Fibroblast of villous mesenchyme (primary cell): ENCODE measurements around the gene SLC35A5. TPM values are rescaled to one million over a fixed set of nuclear protein-coding genes. Genes with fewer than 3 reads are reported as not detected.

Experiments
- DNase-seq: peaks from one replicate; pipeline ENCODE4 v3.0.0-alpha.2; 2010; ENCODE audit warnings: low read depth
- H3K4me3 ChIP-seq: 2 replicates; pipeline ENCODE4 v1.5.1; 2011; ENCODE audit warnings: low read depth, mild to moderate bottlenecking, low read length
- total RNA-seq: library from RNA; depleted of rRNA; stranded (reverse); fragments of >200 nt; gene quantifications from 2 replicates; pipeline ENCODE4 v1.2.3, GENCODE V29; 2012
- TF ChIP-seq, protein P1 (sequence below): IDR thresholded peaks from 2 replicates; pipeline ENCODE4 v1.5.1; 2012; ENCODE audit warnings: low read depth, mild to moderate bottlenecking, low read length; ENCODE audit not compliant: insufficient read depth

The SLC35A5 gene
- total RNA-seq, 1 donor = 56.6 TPM

DNA sequence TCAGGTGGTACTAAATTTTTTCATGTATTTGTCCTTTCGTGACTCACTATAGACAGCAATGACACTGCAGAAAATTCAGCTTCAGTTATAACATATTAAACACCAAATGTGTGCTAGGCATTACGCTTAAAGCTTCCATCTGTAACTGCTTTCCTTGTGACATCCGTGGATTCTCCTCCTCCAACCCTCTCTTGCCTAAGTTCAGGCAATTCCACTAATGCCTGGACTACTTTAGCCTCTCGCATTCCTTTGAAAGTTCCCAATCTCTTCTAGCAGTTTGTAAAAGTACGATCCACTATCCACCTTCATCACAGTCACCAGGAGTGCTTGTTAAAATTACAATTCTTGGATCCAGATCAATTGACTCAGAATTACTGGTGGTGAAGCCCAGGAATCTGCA, 61.4 kb downstream of the SLC35A5 start:
- no peak for DNase-seq
- TF ChIP-seq, protein P1, sequence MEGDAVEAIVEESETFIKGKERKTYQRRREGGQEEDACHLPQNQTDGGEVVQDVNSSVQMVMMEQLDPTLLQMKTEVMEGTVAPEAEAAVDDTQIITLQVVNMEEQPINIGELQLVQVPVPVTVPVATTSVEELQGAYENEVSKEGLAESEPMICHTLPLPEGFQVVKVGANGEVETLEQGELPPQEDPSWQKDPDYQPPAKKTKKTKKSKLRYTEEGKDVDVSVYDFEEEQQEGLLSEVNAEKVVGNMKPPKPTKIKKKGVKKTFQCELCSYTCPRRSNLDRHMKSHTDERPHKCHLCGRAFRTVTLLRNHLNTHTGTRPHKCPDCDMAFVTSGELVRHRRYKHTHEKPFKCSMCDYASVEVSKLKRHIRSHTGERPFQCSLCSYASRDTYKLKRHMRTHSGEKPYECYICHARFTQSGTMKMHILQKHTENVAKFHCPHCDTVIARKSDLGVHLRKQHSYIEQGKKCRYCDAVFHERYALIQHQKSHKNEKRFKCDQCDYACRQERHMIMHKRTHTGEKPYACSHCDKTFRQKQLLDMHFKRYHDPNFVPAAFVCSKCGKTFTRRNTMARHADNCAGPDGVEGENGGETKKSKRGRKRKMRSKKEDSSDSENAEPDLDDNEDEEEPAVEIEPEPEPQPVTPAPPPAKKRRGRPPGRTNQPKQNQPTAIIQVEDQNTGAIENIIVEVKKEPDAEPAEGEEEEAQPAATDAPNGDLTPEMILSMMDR = no peak

DNA sequence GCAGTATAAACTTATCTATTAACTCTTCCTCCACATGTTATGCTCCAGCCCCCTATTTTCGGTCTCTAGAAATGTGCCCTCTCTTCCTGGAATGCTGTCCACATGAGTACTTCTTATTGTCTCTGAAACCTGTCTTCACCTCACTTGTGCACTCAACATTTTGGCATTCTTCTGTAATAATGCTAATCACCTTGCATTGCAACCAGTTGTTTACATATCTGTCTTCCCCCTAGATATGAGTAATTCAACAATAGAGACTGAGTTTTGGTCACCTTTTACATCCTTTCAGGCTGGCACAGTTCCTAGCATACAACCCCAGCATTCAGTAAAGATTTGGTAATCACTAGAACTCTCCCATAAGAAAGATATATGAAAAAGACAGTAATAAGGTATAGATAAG, 61.9 kb downstream of the SLC35A5 start:
- no peak overlapping the region for H3K4me3 ChIP-seq
- TF ChIP-seq, protein P1 = no peak
- no peak for DNase-seq

More for the DNA sequence above, 61.4 kb downstream of the SLC35A5 start:
- H3K4me3 ChIP-seq = no peak overlapping the region

DNA sequence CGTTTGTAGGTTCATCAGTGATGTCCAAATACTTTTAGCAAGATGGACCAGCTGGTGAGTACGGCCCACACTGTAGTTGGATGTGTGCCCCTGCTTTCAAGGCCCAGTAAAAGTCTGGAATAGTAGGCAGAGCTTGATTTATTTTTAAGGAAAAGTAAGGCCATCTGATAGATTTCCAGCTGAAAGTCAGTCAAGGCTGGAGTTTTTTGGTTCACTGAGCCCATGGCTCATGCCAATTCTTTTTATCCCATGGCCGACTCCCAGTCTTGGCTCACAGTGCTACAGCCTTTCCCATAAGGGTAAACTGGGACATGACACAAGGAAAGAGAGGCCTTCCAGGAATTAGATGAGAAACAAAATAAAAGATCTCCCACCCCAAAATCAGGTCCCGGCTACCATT, 65.6 kb downstream of the SLC35A5 start:
- TF ChIP-seq, protein P1 = no peak
- no peak for DNase-seq
- no peak overlapping the region for H3K4me3 ChIP-seq

DNA sequence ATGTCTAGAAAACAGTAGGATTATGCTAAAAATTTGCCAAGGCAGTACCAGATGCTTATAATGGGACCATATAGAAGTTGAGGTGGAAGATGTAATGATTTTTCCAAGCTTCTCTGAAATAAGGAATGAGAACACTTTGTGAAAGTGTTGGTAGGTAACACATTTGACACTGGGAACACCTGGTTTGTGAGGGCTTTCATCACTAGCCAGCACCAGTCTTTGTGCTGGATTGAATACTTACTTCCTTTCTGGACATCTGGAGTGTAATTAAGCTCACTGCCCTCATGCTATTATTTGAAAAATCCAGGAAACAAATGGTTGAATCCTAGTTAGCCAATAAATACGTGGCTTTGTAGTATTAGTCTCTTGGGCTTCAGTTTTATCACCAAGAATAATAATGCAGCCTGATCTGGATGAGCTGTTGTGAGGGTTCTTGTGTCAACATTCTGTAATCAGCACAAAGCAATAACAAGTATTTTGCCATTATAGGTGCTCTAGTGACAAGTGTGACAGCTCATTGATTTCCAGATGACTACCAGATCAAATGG, 66.1 kb downstream of the SLC35A5 start:
- TF ChIP-seq, protein P1 = no peak
- no peak overlapping the region for H3K4me3 ChIP-seq
- no peak for DNase-seq

DNA sequence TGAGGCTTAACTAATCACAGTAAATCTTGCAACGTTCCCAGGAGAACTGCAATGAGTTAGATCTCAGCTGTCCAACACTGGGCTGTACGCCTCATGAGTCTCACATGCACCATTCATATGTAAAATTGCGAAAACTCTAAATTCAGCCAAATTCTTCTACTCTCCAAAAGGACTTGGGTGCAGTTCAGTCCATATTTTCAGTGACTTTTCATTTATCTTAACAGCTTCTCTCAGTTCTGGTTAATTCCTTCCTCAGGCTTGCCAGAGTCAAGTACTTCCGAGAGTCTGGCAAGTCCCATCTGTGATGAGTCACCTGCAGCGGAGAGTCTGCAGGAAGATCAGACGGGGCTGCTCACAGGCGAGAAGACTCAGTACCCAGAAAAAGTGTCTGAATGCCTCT, 67.6 kb downstream of the SLC35A5 start:
- peak; percentile 92 for DNase-seq
- TF ChIP-seq, protein P1 = no peak
- no peak overlapping the region for H3K4me3 ChIP-seq

DNA sequence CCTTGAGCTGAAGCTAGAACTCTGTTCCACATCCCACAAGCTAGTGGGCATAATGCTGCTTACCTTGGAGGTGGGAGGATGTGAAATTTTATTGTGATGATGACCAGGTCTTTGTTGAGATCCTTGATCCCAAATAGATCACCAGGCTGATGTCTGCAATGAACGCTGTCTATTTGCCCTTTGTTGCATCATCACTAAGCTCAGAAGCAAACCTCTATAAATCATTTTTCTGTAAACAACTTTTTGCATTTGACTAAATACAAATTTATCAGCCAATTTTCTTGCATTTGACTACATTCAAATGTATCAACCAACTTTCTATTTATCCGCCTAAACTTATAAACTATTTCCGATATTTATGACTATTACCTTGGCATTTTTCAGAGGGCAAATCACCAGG, 69.4 kb downstream of the SLC35A5 start:
- no peak overlapping the region for H3K4me3 ChIP-seq
- no peak for DNase-seq
- TF ChIP-seq, protein P1 = no peak

DNA sequence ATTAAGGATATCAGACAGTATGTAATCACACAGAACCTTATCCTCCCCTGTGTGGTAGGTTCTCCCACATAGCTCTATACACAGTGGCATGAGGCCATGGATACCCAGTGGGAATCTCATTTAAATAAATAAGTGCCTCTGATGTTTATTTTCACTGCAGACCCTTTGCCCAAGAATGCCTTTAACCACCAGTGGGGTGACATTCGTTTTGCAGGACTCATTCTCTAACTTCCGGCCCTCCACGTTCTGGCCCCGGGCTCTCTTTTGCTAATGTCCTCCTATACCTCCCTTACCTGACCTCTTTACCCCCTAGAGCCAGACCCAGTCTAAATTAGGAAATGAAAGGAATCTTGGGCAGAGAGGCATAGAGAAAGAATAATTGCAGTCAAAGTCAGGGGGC, 70.8 kb downstream of the SLC35A5 start:
- TF ChIP-seq, protein P1 = no peak
- H3K4me3 ChIP-seq = peak overlapping the region; percentile 13
- DNase-seq = no peak
